Activated CD8-positive, alpha-beta memory T cell treated with anti-CD3 and anti-CD28 coated beads, Interleukin-2, amount 50 U/mL, for 24 hours (primary cell): ENCODE data around the gene STXBP1.

Source experiments
- DNase-seq: peaks from one replicate; pipeline ENCODE4 v3.0.0-alpha.2; 2020; ENCODE audit errors: extremely low read depth

The STXBP1 gene

DNA sequence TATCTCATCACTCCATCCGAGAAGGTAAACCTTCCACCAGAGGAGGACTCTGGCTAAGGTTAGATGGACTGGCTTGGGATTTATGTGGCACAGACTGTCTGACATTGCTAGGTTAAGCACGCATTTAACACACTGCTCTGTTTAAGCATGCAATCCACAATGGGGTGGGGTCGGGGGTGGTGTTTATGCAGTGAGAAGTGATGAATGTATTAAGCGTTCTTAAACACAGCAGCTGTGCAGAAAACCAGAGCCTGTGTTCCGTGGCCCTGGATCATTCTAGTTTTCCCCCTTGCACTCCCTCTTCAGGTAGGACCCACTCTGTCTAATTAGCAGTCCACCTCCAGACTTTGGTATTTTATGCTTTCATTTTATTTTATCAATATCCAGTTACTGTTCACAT lies 46.4 kb downstream of the STXBP1 start:
- DNase-seq, result no peak

DNA sequence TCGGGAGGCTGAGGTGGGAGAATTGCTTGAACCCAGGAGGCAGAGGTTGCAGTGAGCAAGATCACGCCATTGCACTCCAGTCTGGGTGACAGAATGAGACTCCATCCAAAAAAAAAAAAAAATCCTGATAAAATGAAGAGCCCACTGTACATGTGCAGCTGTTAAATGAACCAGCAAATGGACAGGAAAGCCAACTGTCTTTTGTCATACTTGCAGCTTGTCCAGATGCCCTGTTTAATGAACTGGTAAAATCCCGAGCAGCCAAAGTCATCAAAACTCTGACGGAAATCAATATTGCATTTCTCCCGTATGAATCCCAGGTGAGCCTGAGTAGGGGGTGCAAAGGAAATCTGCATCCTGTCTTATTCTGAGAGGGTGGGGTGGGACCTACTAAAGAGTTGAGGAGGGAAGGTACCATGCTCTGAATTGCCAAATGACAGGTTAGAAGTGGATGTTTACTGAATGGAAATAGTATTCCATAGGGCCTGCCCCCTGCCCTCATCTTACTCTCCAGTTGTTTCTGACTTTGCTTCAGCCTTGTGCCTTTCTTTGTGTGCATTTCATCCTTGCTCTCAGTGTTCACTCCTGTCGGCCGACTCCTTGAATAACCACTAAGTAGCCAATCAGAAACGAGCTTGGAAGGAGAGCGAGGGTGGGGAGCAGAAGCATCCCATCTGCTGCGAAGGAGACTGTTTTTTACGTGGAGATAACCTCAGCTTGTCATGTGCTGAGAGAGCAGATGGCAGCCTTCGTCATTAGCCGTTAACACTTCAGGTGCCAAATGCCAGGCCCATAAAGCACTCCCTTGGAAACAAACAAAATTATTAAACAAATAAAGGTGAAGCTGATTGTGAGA lies 49.0 kb downstream of the STXBP1 start:
- DNase-seq, result no peak

DNA sequence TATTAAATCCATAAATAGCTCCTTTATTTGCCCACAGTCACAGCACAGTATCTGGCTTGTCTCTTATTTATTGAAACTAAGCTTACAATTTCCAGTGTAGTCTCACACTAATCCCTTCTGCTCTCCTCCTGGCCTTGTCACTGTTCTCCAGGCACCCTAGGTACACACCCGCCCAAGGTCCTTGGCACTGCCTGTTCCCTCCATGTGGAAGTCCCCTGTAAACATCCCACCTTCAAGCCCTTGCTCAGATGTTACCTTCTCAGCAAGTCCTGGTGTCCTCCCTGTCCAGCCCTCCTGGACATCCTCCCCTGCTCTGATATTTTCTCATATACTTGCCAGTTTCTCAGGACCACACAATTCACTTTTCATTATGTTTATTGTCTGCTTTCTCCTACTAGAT lies 50.5 kb downstream of the STXBP1 start:
- DNase-seq, result no peak

- DNase-seq, result no peak
Observed at GRCh38 chr9:127664324-127664677, 52.2 kb downstream of the STXBP1 start.

- no peak for DNase-seq
Observed at GRCh38 chr9:127664678-127665507, 52.8 kb downstream of the STXBP1 start.

- no peak for DNase-seq
Observed at GRCh38 chr9:127667127-127667844, 55.2 kb downstream of the STXBP1 start.

DNA sequence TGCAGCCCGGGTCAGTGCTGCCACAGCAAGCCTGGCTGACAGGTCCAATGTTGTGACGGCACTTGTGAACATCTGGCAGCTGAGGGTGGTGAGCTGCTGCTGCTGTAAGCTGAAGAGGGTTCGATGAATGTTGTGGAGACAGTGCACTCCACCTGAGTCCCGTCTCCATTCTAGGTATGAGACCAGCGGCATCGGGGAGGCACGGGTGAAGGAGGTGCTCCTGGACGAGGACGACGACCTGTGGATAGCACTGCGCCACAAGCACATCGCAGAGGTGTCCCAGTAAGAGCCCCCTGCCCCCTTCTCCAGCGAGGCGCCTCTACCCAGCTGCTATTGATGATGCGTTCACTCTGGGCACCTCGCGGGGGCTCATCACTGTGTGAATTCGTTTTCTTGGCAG lies 55.8 kb downstream of the STXBP1 start:
- DNase-seq, result no peak

- DNase-seq, result no peak
Observed at GRCh38 chr9:127673234-127673633, 61.2 kb downstream of the STXBP1 start.

DNA sequence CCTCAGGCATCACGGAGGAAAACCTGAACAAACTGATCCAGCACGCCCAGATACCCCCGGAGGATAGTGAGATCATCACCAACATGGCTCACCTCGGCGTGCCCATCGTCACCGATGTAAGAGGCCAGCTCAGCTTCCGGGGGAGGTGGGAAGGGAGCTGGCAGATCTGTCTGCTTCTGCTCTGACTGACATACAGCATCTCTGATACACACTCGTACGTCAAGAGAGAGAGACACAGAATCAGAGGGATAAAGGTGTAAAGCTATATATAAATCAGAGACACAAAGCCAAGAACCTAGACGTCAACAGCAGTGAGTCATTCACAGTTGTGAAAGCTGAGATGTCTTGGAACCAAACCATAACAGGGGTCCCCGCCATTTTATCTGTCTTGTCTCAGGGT lies 64.6 kb downstream of the STXBP1 start:
- DNase-seq, result no peak

GRCh38 chr9:127679506-127679905 lies 67.4 kb downstream of the STXBP1 start:
- no peak for DNase-seq

GRCh38 chr9:127680226-127680625 lies 68.1 kb downstream of the STXBP1 start:
- DNase-seq, result no peak

DNA sequence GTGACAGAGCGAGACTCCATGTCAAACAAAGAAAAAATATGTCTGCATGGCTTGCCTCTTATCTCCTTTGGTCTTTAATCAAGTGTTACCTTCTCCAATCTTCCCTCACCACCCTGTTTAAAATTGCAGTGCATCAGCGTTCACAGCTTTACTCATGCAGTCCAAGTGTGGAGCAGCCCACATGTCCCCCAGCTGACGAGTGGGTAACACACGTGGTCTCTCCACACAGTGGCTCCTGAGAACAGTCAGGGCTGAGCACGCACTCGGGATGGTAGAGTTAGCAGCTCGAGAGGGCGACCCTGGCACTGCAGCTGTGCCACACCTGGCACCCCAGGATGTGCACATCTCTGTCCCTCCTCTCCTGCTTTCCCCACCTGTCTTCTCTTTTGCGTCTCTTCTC lies 68.8 kb downstream of the STXBP1 start:
- no peak for DNase-seq

GRCh38 chr9:127682351-127683136 lies 70.5 kb downstream of the STXBP1 start:
- DNase-seq, result no peak

- DNase-seq, result no peak
Observed at GRCh38 chr9:127683723-127684122, 71.6 kb downstream of the STXBP1 start.

DNA sequence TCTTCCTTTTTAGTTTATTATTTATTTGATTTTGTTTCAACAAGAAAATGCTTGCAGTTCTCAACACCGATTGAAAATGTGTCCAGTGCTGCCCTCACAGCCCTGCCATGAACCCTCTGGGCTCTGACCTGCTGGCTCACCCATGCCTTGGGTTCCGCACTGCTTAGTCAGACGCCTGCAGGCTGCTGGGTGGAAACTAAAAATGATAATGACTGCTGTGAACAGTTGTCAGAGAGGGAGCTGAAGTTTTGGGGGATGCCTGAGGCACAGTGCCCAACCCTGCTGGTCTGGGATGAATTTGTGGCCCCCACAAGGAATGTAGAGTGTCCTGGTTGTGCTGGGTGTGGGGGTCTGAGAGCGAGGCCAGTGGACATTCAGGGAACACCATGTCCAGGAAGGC lies 72.5 kb downstream of the STXBP1 start:
- DNase-seq, result no peak

DNA sequence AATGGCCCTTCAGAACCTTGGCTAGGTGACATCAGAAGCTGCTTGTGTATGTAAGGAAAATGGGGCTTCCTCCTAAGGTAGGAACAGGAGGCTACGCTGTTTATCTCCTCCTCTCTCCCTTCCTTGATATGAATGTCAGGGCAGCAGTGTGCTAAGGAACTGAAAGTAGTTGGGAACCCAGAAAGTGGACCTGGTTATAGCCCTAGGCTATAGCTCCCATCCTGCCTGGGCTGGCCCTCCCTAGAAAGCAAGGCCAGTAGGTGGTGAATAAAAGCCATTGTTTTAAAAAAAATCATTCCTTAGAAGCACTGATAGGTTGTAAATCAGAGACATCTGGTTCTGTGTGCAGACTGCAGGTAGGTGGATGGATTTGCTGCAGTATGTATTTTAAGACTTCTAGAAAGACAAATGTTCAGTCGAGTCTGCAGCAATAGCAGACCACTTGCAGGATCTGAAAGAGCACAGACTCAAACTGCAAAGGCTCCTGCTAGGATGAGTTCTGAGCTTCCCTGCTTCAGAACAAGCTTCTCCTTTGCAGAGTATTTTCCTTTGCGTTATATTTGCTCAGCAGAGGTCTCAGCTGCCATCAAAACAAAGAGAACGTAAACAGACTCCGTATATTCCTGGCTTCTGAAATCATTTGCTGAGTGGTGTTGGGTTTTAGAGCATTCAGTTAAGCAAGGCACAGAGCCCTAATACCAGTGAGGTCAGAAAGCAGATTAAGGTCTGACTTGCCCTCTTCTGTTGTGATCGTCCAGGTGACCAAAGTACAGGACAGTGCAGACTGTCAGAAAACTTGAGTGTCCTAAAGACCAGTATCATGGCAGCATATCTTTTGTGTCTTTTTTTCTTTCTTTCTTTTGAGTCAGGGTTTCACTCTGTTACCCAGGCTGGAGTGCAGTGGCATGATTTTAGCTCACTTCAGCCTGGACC lies 74.7 kb downstream of the STXBP1 start:
- DNase-seq, result no peak

GRCh38 chr9:127689329-127690000 lies 77.4 kb downstream of the STXBP1 start:
- no peak for DNase-seq

DNA sequence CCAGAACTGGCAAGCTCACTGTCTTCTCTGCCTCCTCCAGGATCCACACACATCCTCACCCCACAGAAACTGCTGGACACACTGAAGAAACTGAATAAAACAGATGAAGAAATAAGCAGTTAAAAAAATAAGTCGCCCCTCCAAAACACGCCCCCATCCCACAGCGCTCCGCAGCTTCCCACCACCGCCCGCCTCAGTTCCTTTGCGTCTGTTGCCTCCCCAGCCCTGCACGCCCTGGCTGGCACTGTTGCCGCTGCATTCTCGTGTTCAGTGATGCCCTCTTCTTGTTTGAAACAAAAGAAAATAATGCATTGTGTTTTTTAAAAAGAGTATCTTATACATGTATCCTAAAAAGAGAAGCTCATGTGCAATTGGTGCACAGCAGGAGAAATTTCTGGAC lies 78.7 kb downstream of the STXBP1 start:
- DNase-seq, result no peak

DNA sequence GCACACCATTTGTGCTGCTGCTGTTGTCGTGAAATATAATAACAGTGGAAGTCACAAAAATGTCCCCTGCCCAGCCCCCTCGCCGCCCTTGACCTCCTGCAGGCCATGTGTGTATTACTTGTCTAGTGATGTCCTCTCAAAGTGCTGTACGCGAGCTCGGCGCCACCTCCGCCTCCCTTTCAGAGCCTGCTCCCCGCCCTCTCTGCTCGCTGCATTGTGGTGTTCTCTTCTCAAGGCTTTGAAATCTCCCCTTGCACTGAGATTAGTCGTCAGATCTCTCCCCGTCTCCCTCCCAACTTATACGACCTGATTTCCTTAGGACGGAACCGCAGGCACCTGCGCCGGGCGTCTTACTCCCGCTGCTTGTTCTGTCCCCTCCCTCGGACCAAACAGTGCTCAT lies 80.0 kb downstream of the STXBP1 start:
- DNase-seq, result no peak

DNA sequence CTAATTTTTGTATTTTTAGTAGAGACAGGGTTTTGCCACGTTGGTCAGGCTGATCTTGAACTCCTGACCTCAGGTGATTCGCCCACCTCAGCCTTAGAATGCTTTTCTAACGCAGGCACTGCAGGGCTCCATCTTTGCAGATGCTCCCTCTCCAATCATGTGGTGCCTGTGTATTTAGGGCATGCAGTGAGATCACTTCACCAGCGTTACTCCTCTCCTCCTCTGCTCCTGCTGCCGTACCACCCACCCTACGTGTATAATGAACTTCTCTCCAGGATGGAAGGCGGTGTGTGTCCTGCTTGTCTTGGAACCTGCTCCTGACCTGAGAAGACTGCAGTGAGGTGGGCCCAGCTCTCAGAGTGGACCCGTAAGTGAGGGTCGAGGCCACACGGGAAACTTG lies 81.1 kb downstream of the STXBP1 start:
- DNase-seq, result no peak
